OCI-LY1 (cell line): ENCODE results near the gene AP2B1.
A peak's percentile ranks its signal among the peaks of the same experiment; 100 is the strongest.

Source experiments
- H2AFZ ChIP-seq: fragments of 200-600 bp; sonication (generic), shearing (Covaris generic); 2 replicates; pipeline ENCODE4 v1.6.0; 2014; ENCODE audit warnings: antibody characterized with exemption, mild to moderate bottlenecking, low read length
- H3F3A ChIP-seq: fragments of 200-600 bp; sonication (generic), shearing (Covaris generic); 2 replicates; pipeline ENCODE4 v1.6.0; 2014; ENCODE audit warnings: mild to moderate bottlenecking, antibody characterized with exemption, low read length, moderate library complexity; ENCODE audit not compliant: insufficient read depth
- H3K27ac ChIP-seq: fragments of 200-600 bp; sonication (generic); 2 replicates; pipeline ENCODE4 v1.5.1; 2014; ENCODE audit warnings: low read length, mixed run types, mild to moderate bottlenecking, low read depth; ENCODE audit not compliant: poor library complexity, severe bottlenecking
- H3K27me3 ChIP-seq: fragments of 200-600 bp; sonication (generic); 2 replicates; pipeline ENCODE4 v1.6.0; 2014; ENCODE audit warnings: antibody characterized with exemption, mild to moderate bottlenecking, low read length, moderate library complexity; ENCODE audit not compliant: insufficient read depth
- H3K36me3 ChIP-seq: fragments of 200-600 bp; sonication (generic); 2 replicates; pipeline ENCODE4 v1.6.1; 2014; ENCODE audit warnings: mild to moderate bottlenecking, antibody characterized with exemption, low read length, moderate library complexity, mixed read lengths; ENCODE audit not compliant: insufficient read depth
- H3K4me1 ChIP-seq: fragments of 200-600 bp; sonication (generic); 2 replicates; pipeline ENCODE4 v1.5.1; 2014; ENCODE audit warnings: mild to moderate bottlenecking, low read length, moderate library complexity; ENCODE audit not compliant: insufficient read depth, severe bottlenecking
- H3K4me2 ChIP-seq: fragments of 200-600 bp; sonication (generic), shearing (Covaris generic); 2 replicates; pipeline ENCODE4 v1.6.1; 2014; ENCODE audit warnings: low read length
- H3K4me3 ChIP-seq: fragments of 200-600 bp; sonication (generic); 2 replicates; pipeline ENCODE4 v1.5.1; 2014; ENCODE audit warnings: low read length, low read depth, mild to moderate bottlenecking, mixed read lengths; ENCODE audit not compliant: poor library complexity, severe bottlenecking
- H3K79me2 ChIP-seq: fragments of 200-600 bp; shearing (Covaris generic); 2 replicates; pipeline ENCODE4 v1.6.1; 2016; ENCODE audit warnings: mixed run types, low read length, mixed read lengths; ENCODE audit not compliant: insufficient read depth
- H3K9ac ChIP-seq: fragments of 200-600 bp; sonication (generic), shearing (Covaris generic); 2 replicates; pipeline ENCODE4 v1.6.1; 2014; ENCODE audit warnings: mild to moderate bottlenecking, low read length, mixed read lengths
- H3K9me2 ChIP-seq: fragments of 200-600 bp; sonication (generic), shearing (Covaris generic); 2 replicates; pipeline ENCODE4 v1.6.1; 2014; ENCODE audit warnings: low read depth, mild to moderate bottlenecking, low read length, mixed read lengths
- H3K9me3 ChIP-seq: fragments of 200-600 bp; shearing (Covaris generic); 2 replicates; pipeline ENCODE4 v1.6.1; 2014; ENCODE audit warnings: low read length, mixed read lengths
- H4K20me1 ChIP-seq: fragments of 200-600 bp; sonication (generic), shearing (Covaris generic); 2 replicates; pipeline ENCODE4 v1.6.0; 2016; ENCODE audit warnings: mild to moderate bottlenecking, low read length; ENCODE audit not compliant: insufficient read depth
- CTCF ChIP-seq: fragments of 200-600 bp; sonication (generic), shearing (Covaris generic); IDR thresholded peaks from 2 replicates; pipeline ENCODE4 v1.5.1; 2017; ENCODE audit warnings: mild to moderate bottlenecking, antibody characterized with exemption, low read length, moderate library complexity, mixed read lengths
- EZH2 ChIP-seq: fragments of 200-600 bp; sonication (generic), shearing (Covaris generic); IDR thresholded peaks from 2 replicates; pipeline ENCODE4 v1.8.0; 2017; ENCODE audit warnings: borderline replicate concordance, mixed run types, mild to moderate bottlenecking, antibody characterized with exemption, low read length, moderate library complexity, mixed read lengths

Gene AP2B1

GRCh38 chr17:35555691-35556090, 31.4 kb upstream of the AP2B1 start:
- H3K79me2 ChIP-seq, result no peaks in the 10 kb centered on the region
- H2AFZ ChIP-seq, result no peak overlapping the region
- H3K36me3 ChIP-seq, result no peaks in the 10 kb centered on the region
- H3F3A ChIP-seq, result no peaks in the 10 kb centered on the region
- H3K4me1 ChIP-seq, result no peaks in the 10 kb centered on the region
- no peak overlapping the region for H3K27ac ChIP-seq
- no peak for TF ChIP-seq EZH2
- TF ChIP-seq CTCF, result peak; percentile 36; the same call in 1 of the 2 replicates
- no peaks in the 10 kb centered on the region for H4K20me1 ChIP-seq
- no peaks in the 10 kb centered on the region for H3K9me3 ChIP-seq
- 0 out of 2 replicates have a peak, but pooled peaks cover 3% of the 10 kb centered on the region for H3K27me3 ChIP-seq
- no peaks in the 10 kb centered on the region for H3K9me2 ChIP-seq
- no peak overlapping the region for H3K4me3 ChIP-seq
- H3K4me2 ChIP-seq, result no peak overlapping the region
- H3K9ac ChIP-seq, result no peak overlapping the region

GRCh38 chr17:35557353-35557752, 29.8 kb upstream of the AP2B1 start:
- no peak for TF ChIP-seq EZH2
- no peak for TF ChIP-seq CTCF
- 0 out of 2 replicates have a peak, but pooled peaks cover 3% of the 10 kb centered on the region for H3K27me3 ChIP-seq
- no peaks in the 10 kb centered on the region for H3K4me1 ChIP-seq
- no peak overlapping the region for H3K27ac ChIP-seq
- no peak overlapping the region for H2AFZ ChIP-seq
- no peaks in the 10 kb centered on the region for H3K79me2 ChIP-seq
- no peak overlapping the region for H3K9ac ChIP-seq
- no peaks in the 10 kb centered on the region for H3K9me2 ChIP-seq
- H4K20me1 ChIP-seq, result no peaks in the 10 kb centered on the region
- H3K9me3 ChIP-seq, result no peaks in the 10 kb centered on the region
- no peaks in the 10 kb centered on the region for H3K36me3 ChIP-seq
- no peak overlapping the region for H3K4me3 ChIP-seq
- no peak overlapping the region for H3K4me2 ChIP-seq
- no peaks in the 10 kb centered on the region for H3F3A ChIP-seq

- Histone ChIP-seq H3K36me3 (no peaks in the 10 kb centered on the region), H3K9me3 (no peaks in the 10 kb centered on the region), H2AFZ (no peak overlapping the region), H4K20me1 (no peaks in the 10 kb centered on the region), H3K4me1 (no peaks in the 10 kb centered on the region), H3K9ac (no peak overlapping the region), H3K27me3 (no peaks in the 10 kb centered on the region), H3K4me2 (no peak overlapping the region), H3K9me2 (no peaks in the 10 kb centered on the region), H3K4me3 (no peak overlapping the region), H3K79me2 (no peaks in the 10 kb centered on the region), H3F3A (no peaks in the 10 kb centered on the region), H3K27ac (no peak overlapping the region)
- TF ChIP-seq EZH2 (no peak), CTCF (no peak)
These were observed 27.5 kb upstream of the AP2B1 start for GRCh38 chr17:35559495-35560210.
